Measurements from ENCODE around the gene USP6NL. TPM values are rescaled to one million over a fixed set of nuclear protein-coding genes. Genes with fewer than 3 reads are reported as not detected.

USP6NL gene
- total RNA-seq, 1 donor from 2014 or later = 33.0 TPM

DNA sequence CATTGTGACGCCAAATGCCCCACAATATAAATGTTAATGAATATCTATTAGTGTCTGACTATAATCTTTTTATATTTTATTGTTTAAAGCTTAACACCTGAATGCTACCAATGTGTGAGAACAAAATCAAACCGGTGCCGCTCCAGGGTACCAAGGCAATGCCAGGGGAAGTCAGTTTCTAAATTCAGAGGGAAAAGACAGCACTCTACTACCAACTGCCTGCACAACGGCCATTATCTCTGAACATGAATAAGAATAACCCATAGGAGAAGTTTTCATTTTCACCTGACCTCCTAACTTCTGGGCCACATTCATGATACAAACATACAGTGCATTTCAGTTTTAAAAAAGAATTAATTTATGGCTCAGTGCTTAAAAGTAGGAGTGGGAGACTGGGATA is 21.7 kb downstream of the USP6NL start:
- no peak overlapping the region for H3K27ac Mint-ChIP-seq (ENCODE audit: unreplicated experiment)
- H3K9me3 Mint-ChIP-seq (ENCODE audit: unreplicated experiment) = no peaks in the 10 kb centered on the region
- H3K36me3 Mint-ChIP-seq (ENCODE audit: low read depth, unreplicated experiment) = no peaks in the 10 kb centered on the region
- H3K27me3 Mint-ChIP-seq (ENCODE audit: unreplicated experiment) = no peaks in the 10 kb centered on the region
- H3K4me1 Mint-ChIP-seq (ENCODE audit: unreplicated experiment) = peaks cover 12% of the 10 kb centered on the region
- TF ChIP-seq, protein P1, sequence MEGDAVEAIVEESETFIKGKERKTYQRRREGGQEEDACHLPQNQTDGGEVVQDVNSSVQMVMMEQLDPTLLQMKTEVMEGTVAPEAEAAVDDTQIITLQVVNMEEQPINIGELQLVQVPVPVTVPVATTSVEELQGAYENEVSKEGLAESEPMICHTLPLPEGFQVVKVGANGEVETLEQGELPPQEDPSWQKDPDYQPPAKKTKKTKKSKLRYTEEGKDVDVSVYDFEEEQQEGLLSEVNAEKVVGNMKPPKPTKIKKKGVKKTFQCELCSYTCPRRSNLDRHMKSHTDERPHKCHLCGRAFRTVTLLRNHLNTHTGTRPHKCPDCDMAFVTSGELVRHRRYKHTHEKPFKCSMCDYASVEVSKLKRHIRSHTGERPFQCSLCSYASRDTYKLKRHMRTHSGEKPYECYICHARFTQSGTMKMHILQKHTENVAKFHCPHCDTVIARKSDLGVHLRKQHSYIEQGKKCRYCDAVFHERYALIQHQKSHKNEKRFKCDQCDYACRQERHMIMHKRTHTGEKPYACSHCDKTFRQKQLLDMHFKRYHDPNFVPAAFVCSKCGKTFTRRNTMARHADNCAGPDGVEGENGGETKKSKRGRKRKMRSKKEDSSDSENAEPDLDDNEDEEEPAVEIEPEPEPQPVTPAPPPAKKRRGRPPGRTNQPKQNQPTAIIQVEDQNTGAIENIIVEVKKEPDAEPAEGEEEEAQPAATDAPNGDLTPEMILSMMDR (IDR thresholded peaks at IDR 0.05; ENCODE audit: unreplicated experiment) = no peak
- no peak for DNase-seq (ENCODE audit: low spot score)
- H3K4me3 Mint-ChIP-seq (ENCODE audit: unreplicated experiment) = no peak overlapping the region

DNA sequence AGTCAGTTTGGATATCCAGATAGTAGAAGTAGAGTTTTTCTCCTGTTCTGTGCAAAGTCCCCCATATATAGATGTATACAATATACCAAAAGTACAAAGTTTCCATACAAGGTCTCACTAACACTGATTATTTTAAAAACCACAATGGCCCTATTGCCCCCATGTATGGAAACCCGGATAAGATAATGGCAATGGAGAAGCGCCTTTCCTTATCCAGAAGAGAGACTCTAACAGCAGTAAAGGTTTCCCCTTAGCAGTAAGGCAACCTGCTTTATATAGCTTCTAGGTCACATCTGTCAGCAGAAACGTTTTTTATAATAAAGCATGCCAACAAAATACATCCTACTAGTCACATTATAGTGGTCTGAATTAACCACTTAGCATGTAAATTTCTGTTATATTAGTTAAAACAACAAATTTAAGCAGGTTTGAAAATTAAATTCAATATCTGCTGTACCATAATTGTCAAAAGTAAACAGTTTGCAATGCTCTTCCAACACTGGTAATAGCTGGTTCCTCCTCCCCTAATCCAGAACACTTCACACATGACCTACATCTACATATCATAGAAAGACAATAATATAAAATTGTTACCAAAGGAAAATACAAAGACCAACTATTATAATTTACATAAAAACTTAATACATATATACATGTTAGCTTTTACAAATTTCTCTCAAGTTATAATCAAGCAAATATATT is 22.4 kb downstream of the USP6NL start:
- Mint-ChIP-seq H3K4me1 (ENCODE audit: unreplicated experiment) (peaks cover 7% of the 10 kb centered on the region), H3K4me3 (ENCODE audit: unreplicated experiment) (no peak overlapping the region), H3K27me3 (ENCODE audit: unreplicated experiment) (no peaks in the 10 kb centered on the region), H3K36me3 (ENCODE audit: low read depth, unreplicated experiment) (peaks cover 6% of the 10 kb centered on the region), H3K9me3 (ENCODE audit: unreplicated experiment) (no peaks in the 10 kb centered on the region), H3K27ac (ENCODE audit: unreplicated experiment) (no peak overlapping the region)
- TF ChIP-seq, protein P1 (IDR thresholded peaks at IDR 0.05; ENCODE audit: unreplicated experiment) = no peak
- no peak for DNase-seq (ENCODE audit: low spot score)

DNA sequence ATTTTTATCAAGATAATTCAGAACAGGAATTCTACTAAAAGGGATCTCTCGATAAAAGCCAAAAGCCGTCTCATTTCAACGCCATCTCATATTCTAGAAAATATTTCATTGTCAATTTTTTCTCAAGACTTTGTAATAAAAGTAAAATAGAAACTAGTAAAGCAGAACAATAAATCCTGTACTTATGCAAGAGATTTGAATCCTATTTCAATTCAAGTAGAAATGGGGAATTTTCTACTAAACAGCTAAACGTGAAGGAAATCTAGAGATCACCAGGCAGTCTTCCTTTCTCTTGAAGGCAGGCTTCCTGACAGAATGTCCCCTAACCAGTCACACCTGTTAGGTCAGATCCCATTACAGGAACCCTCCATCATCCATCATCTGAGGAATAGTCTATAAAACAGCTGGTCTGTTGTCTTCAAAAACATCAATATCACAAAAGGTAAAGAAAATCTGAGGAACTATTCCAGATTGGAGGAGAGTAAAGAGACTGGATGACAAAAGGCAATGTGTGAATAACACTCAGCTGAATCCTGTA is 23.7 kb downstream of the USP6NL start:
- TF ChIP-seq, protein P1 (IDR thresholded peaks at IDR 0.05; ENCODE audit: unreplicated experiment) = no peak
- Mint-ChIP-seq H3K36me3 (ENCODE audit: low read depth, unreplicated experiment) (peaks cover 6% of the 10 kb centered on the region), H3K27me3 (ENCODE audit: unreplicated experiment) (no peaks in the 10 kb centered on the region), H3K9me3 (ENCODE audit: unreplicated experiment) (no peaks in the 10 kb centered on the region), H3K4me3 (ENCODE audit: unreplicated experiment) (no peak overlapping the region), H3K4me1 (ENCODE audit: unreplicated experiment) (peaks cover 7% of the 10 kb centered on the region), H3K27ac (ENCODE audit: unreplicated experiment) (no peak overlapping the region)
- DNase-seq (ENCODE audit: low spot score) = no peak

DNA sequence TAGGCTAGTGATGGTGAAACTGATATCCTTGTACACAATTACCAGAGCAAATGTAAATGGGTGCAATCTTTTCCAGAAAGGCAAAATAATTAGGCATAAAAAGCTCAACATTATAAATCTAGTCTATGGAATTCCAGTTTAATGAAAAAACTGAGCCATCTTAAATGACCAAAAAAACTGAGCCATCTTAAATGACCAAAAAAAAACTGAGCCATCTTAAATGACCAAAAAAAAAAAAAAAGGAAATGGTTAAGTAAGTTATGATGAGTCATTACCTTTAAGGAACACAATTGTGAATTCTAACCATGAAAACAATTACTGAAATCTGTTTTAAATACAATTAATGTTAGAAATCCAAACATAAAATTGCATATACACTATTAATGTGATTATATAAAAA is 25.3 kb downstream of the USP6NL start:
- Mint-ChIP-seq H3K4me3 (ENCODE audit: unreplicated experiment) (no peak overlapping the region), H3K36me3 (ENCODE audit: low read depth, unreplicated experiment) (peaks cover 6% of the 10 kb centered on the region), H3K9me3 (ENCODE audit: unreplicated experiment) (no peaks in the 10 kb centered on the region), H3K4me1 (ENCODE audit: unreplicated experiment) (peaks cover 7% of the 10 kb centered on the region), H3K27ac (ENCODE audit: unreplicated experiment) (no peak overlapping the region), H3K27me3 (ENCODE audit: unreplicated experiment) (no peaks in the 10 kb centered on the region)
- TF ChIP-seq, protein P1 (IDR thresholded peaks at IDR 0.05; ENCODE audit: unreplicated experiment) = no peak
- no peak for DNase-seq (ENCODE audit: low spot score)

DNA sequence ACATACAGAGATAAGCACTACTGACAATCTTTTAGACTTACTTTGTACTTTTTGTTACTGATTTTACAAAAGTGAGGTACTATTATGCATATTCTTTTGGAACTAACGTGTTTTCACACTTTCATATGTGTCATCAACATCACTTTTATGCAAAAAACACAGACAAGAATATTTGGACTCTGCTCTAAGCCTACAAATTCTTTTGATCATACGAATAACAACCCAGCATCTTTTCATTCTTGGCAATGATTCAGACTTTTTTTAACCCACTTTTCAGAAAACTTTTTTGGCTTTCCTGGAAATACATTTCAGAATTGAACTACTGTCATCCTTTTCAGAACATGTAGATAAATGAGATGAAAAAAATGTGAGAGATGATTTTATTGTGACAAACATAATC is 30.2 kb downstream of the USP6NL start:
- H3K27me3 Mint-ChIP-seq (ENCODE audit: unreplicated experiment) = no peaks in the 10 kb centered on the region
- no peak overlapping the region for H3K4me3 Mint-ChIP-seq (ENCODE audit: unreplicated experiment)
- no peaks in the 10 kb centered on the region for H3K9me3 Mint-ChIP-seq (ENCODE audit: unreplicated experiment)
- DNase-seq (ENCODE audit: low spot score) = no peak
- H3K36me3 Mint-ChIP-seq (ENCODE audit: low read depth, unreplicated experiment) = peaks cover 8% of the 10 kb centered on the region
- no peaks in the 10 kb centered on the region for H3K4me1 Mint-ChIP-seq (ENCODE audit: unreplicated experiment)
- no peak overlapping the region for H3K27ac Mint-ChIP-seq (ENCODE audit: unreplicated experiment)
- TF ChIP-seq, protein P1 (IDR thresholded peaks at IDR 0.05; ENCODE audit: unreplicated experiment) = no peak
